K562 (cell line): Measurements from ENCODE around the gene UVRAG. TPM values are rescaled to one million over a fixed set of nuclear protein-coding genes. Genes with fewer than 3 reads are reported as not detected.

Experiments used
- CHD7 ChIP-seq: fragments of 200-600 bp; sonication (generic); IDR thresholded peaks from one replicate; pipeline ENCODE4 v1.6.1; 2012; ENCODE audit warnings: mild to moderate bottlenecking, low read depth, low read length, inconsistent platforms
- DMBX1 ChIP-seq: fragments of 250-450 bp; sonication (Bioruptor Pico); IDR thresholded peaks from 2 replicates; pipeline ENCODE4 v1.8.0; 2022; ENCODE audit warnings: inconsistent platforms, mild to moderate bottlenecking, moderate library complexity, borderline replicate concordance
- FOXA3 ChIP-seq, 2 experiments: fragments of 450-650 bp in 1 of 2; sonication (generic) in 1 of 2; formaldehyde crosslinking; IDR thresholded peaks in 1 of 2; conservative IDR thresholded peaks in 1 of 2; 2 replicates each; pipeline versions ENCODE4 v1.4.0 to v1.8.0; 2020 to 2022; ENCODE audit warnings: mild to moderate bottlenecking in 2 of 2, missing genetic modification reagents in 1 of 2
- HDAC8 ChIP-seq: fragments of 450-650 bp; IDR thresholded peaks from 2 replicates; pipeline ENCODE4 v1.6.1; 2016; ENCODE audit warnings: mild to moderate bottlenecking, missing genetic modification characterization, moderate library complexity, missing compliant biosample characterization
- MAX ChIP-seq: sonication (generic); formaldehyde crosslinking; IDR thresholded peaks from 2 replicates; pipeline ENCODE4 v1.9.0; 2022; ENCODE audit warnings: mild to moderate bottlenecking, missing genetic modification reagents
- MITF ChIP-seq: IDR thresholded peaks from 2 replicates; pipeline ENCODE4 v1.6.1; 2014; ENCODE audit warnings: antibody characterized with exemption
- USF2 ChIP-seq: sonication (generic); formaldehyde crosslinking; IDR thresholded peaks from 2 replicates; pipeline ENCODE4 v1.5.0; 2020; ENCODE audit warnings: missing genetic modification reagents
- ZNF764 ChIP-seq: fragments of 250-450 bp; sonication (Bioruptor Pico); IDR thresholded peaks from 2 replicates; pipeline ENCODE4 v1.4.0; 2020; ENCODE audit warnings: low read depth, mild to moderate bottlenecking, moderate library complexity
- polyA plus RNA-seq, 8 experiments: library from polyadenylated mRNA; depleted of rRNA in 4 of 8; stranded (reverse) in 5 of 8; unstranded in 3 of 8; fragments of >200 nt; fragmentation: Nextera tagmentation in 2 of 8; fragmentation: Illumina TruSeq in 1 of 8; extraction: Ambion mirVana in 2 of 8; extraction: Trizol in 1 of 8; gene quantifications; 2 replicates each; pipeline versions ENCODE4 v1.2.1 to v1.2.3, GENCODE V29; 2011 to 2014; ENCODE audit warnings: inconsistent platforms in 1 of 8, missing spikeins in 1 of 8
- total RNA-seq, 7 experiments: library from RNA; depleted of rRNA in 6 of 7; stranded (reverse); fragments of >200 nt in 6 of 7; fragmentation: Illumina TruSeq in 2 of 7; extraction: Trizol in 2 of 7; gene quantifications; 2 replicates each; pipeline versions ENCODE4 v1.2.1 to v1.2.3, GENCODE V29; 2011 to 2021; ENCODE audit warnings: low replicate concordance in 1 of 7

Gene UVRAG
- total and polyA plus RNA-seq, 9 of the 15 experiments (the other 6 are each of a cell fraction or from before 2014, with no cell fraction given) = 3.1 to 17.8 (median 12.4) TPM

- TF ChIP-seq CHD7 (no peak), ZNF764 (no peak), USF2 (CRISPR knock-in tag) (no peak), MITF (no peak), HDAC8 (tag) (no peak), FOXA3 (CRISPR knock-in tag; conservative IDR thresholded peaks at IDR 0.05 in 1 of 2, IDR thresholded peaks at IDR 0.05 in 1 of 2) (no peak), MAX (no peak), DMBX1 (no peak)
- TF ChIP-seq, all 486 proteins: peak for 0
These were observed 5.0 kb upstream of the UVRAG start (continued) for GRCh38 chr11:75809991-75810390.
